ENCODE data around the gene GNAQ. TPM values are rescaled to one million over a fixed set of nuclear protein-coding genes. Genes with fewer than 3 reads are reported as not detected.

Gene GNAQ
- total and polyA plus RNA-seq, 2 of the 13 experiments (the other 11 are each of a cell fraction or from before 2014, with no cell fraction given): 16.5 to 17.7 TPM

DNA sequence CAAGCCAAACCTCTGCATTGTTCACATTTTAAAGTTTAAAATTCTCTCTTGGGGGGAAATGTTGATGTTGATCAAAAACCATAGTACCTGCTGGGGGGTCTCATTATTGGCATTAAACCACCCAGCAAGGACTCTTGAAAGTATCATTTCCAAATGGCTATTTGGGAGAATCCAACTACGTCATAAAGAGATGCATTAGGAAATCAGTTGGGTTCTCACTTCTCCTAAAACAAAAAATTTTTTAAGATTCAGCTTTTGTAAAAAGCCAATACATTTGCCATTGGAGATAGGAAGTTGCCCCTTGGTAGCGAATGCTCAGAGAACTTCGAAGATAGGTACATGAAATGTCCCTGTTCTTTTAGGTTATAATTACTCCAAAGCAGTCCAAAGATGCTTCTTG is 96.4 kb downstream of the GNAQ start (continued):
- TF ChIP-seq GMEB2 (CRISPR knock-in tag; IDR thresholded peaks at IDR 0.05; ENCODE audit: low read depth): no peak
- no peak for TF ChIP-seq ZNF672 (CRISPR knock-in tag; IDR thresholded peaks at IDR 0.05)

- Histone ChIP-seq H3K9me3 (ENCODE audit: low read length) (no peaks in the 10 kb centered on the region), H3K4me3 (replicated peaks in 1 of 3; ENCODE audit: insufficient read depth in 1 of 3, low read depth in 2 of 3, low read length in 3 of 3) (no peak overlapping the region), H3K27ac (ENCODE audit: extremely low read length, insufficient read depth, low read length) (no peak overlapping the region), H3K79me2 (ENCODE audit: insufficient read depth, low read length) (no peaks in the 10 kb centered on the region), H4K20me1 (ENCODE audit: insufficient read depth, low read length) (no peaks in the 10 kb centered on the region), H3K4me1 (ENCODE audit: insufficient read depth, low read length) (no peaks in the 10 kb centered on the region), H3K36me3 (replicated peaks in 1 of 2; ENCODE audit: control insufficient read depth in 1 of 2, insufficient read depth in 2 of 2, low read length in 2 of 2) (0 out of 5 replicates have a peak, but pooled peaks cover 0 to 3% of the 10 kb centered on the region in 2 experiments), H3K9ac (ENCODE audit: insufficient read depth, low read depth, low read length) (no peak overlapping the region), H2AFZ (ENCODE audit: low read length) (no peak overlapping the region), H3K4me2 (ENCODE audit: low read depth, low read length) (no peak overlapping the region), H3K27me3 (ENCODE audit: control insufficient read depth in 1 of 2, insufficient read depth in 2 of 2, low read length in 2 of 2) (no peaks in the 10 kb centered on the region)
- ATAC-seq (no peak), FAIRE-seq (no peak), DNase-seq (ENCODE audit: low spot score) (no peak)
- ChIA-PET POLR2A (interaction anchor here (0.6 kb wide), 1 partner anchor 745 kb away, joined by 3 read pairs; no protein-coding TSS in a partner anchor), CTCF (ENCODE audit: low intra/inter-chr PET ratio, low total read pairs) (no interaction called here)
- BruUV-seq (replicated peaks): no TSS peak
- no peak for TF ChIP-seq JUND (CRISPR knock-in tag; IDR thresholded peaks at IDR 0.05)
- no peak for TF ChIP-seq NFATC3 (CRISPR knock-in tag; IDR thresholded peaks at IDR 0.05)
- no peak for TF ChIP-seq EP300 (IDR thresholded peaks at IDR 0.05; ENCODE audit: low read depth in 2 of 2, low read length in 2 of 2)
- TF ChIP-seq EP300 (CRISPR knock-in tag; IDR thresholded peaks at IDR 0.05; ENCODE audit: borderline replicate concordance): no peak
- no peak for TF ChIP-seq ATRX (CRISPR knock-in tag; IDR thresholded peaks at IDR 0.05; ENCODE audit: borderline replicate concordance)
- TF ChIP-seq CHD4 (IDR thresholded peaks at IDR 0.05; ENCODE audit: borderline replicate concordance, low read length): no peak
- TF ChIP-seq MEIS2 (CRISPR knock-in tag; IDR thresholded peaks at IDR 0.05): no peak
- TF ChIP-seq NFKBIZ (CRISPR knock-in tag; IDR thresholded peaks at IDR 0.05): no peak
- no peak for TF ChIP-seq BRCA1 (CRISPR knock-in tag; IDR thresholded peaks at IDR 0.05)
- TF ChIP-seq XBP1 (CRISPR knock-in tag; IDR thresholded peaks at IDR 0.05): no peak
- TF ChIP-seq RORA (CRISPR knock-in tag; IDR thresholded peaks at IDR 0.05): no peak
- no peak for TF ChIP-seq TARDBP (CRISPR knock-in tag; IDR thresholded peaks at IDR 0.05)
- TF ChIP-seq, protein P1, sequence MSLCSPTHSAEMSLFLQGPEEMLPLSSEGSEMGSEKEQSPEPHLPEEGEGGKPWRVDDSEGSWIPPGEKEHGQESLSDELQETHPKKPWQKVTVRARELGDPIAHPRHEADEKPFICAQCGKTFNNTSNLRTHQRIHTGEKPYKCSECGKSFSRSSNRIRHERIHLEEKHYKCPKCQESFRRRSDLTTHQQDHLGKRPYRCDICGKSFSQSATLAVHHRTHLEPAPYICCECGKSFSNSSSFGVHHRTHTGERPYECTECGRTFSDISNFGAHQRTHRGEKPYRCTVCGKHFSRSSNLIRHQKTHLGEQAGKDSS (CRISPR knock-in tag; IDR thresholded peaks at IDR 0.05; ENCODE audit: borderline replicate concordance, low read depth): no peak
- no peak for TF ChIP-seq CCDC6 (CRISPR knock-in tag; IDR thresholded peaks at IDR 0.05)
- no peak for TF ChIP-seq SAP130 (CRISPR knock-in tag; IDR thresholded peaks at IDR 0.05; ENCODE audit: low read depth)
- no peak for TF ChIP-seq ZNF33A (CRISPR knock-in tag; IDR thresholded peaks at IDR 0.05; ENCODE audit: borderline replicate concordance)
- TF ChIP-seq HMG20A (CRISPR knock-in tag; IDR thresholded peaks at IDR 0.05; ENCODE audit: borderline replicate concordance): no peak
- TF ChIP-seq SIX4 (CRISPR knock-in tag; IDR thresholded peaks at IDR 0.05): no peak
- TF ChIP-seq ZNF232 (CRISPR knock-in tag; IDR thresholded peaks at IDR 0.05; ENCODE audit: borderline replicate concordance): no peak
- TF ChIP-seq ZNF441 (CRISPR knock-in tag; IDR thresholded peaks at IDR 0.05; ENCODE audit: borderline replicate concordance): no peak
- TF ChIP-seq, protein P2, sequence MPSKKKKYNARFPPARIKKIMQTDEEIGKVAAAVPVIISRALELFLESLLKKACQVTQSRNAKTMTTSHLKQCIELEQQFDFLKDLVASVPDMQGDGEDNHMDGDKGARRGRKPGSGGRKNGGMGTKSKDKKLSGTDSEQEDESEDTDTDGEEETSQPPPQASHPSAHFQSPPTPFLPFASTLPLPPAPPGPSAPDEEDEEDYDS (CRISPR knock-in tag; IDR thresholded peaks at IDR 0.05): no peak
- in situ Hi-C loops (cut with HindIII; ENCODE audit: extremely low pct_ligation_motif_present, low pct_unique_long_range_greater_than_20kb): no loop called here
- intact Hi-C loops (cut with micrococcal nuclease; ENCODE audit: unreplicated experiment): no loop called here
- 94% methylated on average over 8 of the region's 8 CpGs for WGBS (ENCODE audit: low lambda C conversion rate)
Measured at GRCh38 chr9:77933976-77934375, 97.6 kb downstream of the GNAQ start.

All from HepG2 (cell line).